MCF 10A (cell line): ENCODE data around the gene CCDC172. TPM values are rescaled to one million over a fixed set of nuclear protein-coding genes. Genes with fewer than 3 reads are reported as not detected.

Experiments used
- BruUV-seq: library from RNA; stranded (reverse); fragments of 400-500 nt; replicated peaks from 2 replicates; lab custom pipeline; 2021; lab: Mats Ljungman, UMichigan
- CTCF ChIA-PET: fragments of 300-600 bp; sonication (Branson Sonifier 250); formaldehyde crosslinking; extraction: SDS; loops from one replicate; lab custom pipeline; 2021; ENCODE audit warnings: antibody characterized with exemption, inconsistent platforms; lab: Yijun Ruan, JAX
- POLR2A ChIA-PET: fragments of 300-600, 350-650 bp; sonication (Branson Sonifier 250); formaldehyde crosslinking; extraction: SDS; loops from one replicate; lab custom pipeline; 2020; ENCODE audit warnings: antibody characterized with exemption, inconsistent platforms; lab: Yijun Ruan, JAX
- DNase-seq: peaks from one replicate; pipeline ENCODE4 v3.0.0-alpha.2; 2018; ENCODE audit not compliant: unreplicated experiment
- H3K27ac Mint-ChIP-seq: one replicate; pipeline ENCODE4 v1.8.0; 2022; ENCODE audit warnings: mild to moderate bottlenecking, low read depth, mixed read lengths; ENCODE audit not compliant: unreplicated experiment
- H3K27me3 Mint-ChIP-seq: one replicate; pipeline ENCODE4 v1.8.0; 2022; ENCODE audit warnings: mixed read lengths; ENCODE audit not compliant: insufficient read depth, unreplicated experiment
- H3K36me3 Mint-ChIP-seq: one replicate; pipeline ENCODE4 v1.8.0; 2022; ENCODE audit warnings: mild to moderate bottlenecking, moderate library complexity, mixed read lengths; ENCODE audit not compliant: insufficient read depth, unreplicated experiment
- H3K4me1 Mint-ChIP-seq: one replicate; pipeline ENCODE4 v1.8.0; 2022; ENCODE audit warnings: mixed read lengths; ENCODE audit not compliant: insufficient read depth, unreplicated experiment
- H3K4me3 Mint-ChIP-seq: one replicate; pipeline ENCODE4 v1.8.0; 2022; ENCODE audit warnings: mild to moderate bottlenecking, moderate library complexity, mixed read lengths; ENCODE audit not compliant: unreplicated experiment
- H3K9me3 Mint-ChIP-seq: one replicate; pipeline ENCODE4 v1.8.0; 2022; ENCODE audit warnings: mixed read lengths; ENCODE audit not compliant: unreplicated experiment
- intact Hi-C: fragments of 100-400 bp; cut with micrococcal nuclease; formaldehyde crosslinking; loops from 2 replicates; pipeline ENCODE4 v1.14.1; 2022
- total RNA-seq: library from RNA; stranded (reverse); gene quantifications from 2 replicates; pipeline ENCODE4 v1.2.3, GENCODE V29; 2022
- TF ChIP-seq, protein P1 (sequence below): fragments of 200-600 bp; IDR thresholded peaks from one replicate; pipeline ENCODE4 v1.8.0; 2022; ENCODE audit warnings: antibody characterized with exemption, mild to moderate bottlenecking; ENCODE audit not compliant: unreplicated experiment

Gene CCDC172
- total RNA-seq, 1 experiment from 2014 or later: not detected

DNA sequence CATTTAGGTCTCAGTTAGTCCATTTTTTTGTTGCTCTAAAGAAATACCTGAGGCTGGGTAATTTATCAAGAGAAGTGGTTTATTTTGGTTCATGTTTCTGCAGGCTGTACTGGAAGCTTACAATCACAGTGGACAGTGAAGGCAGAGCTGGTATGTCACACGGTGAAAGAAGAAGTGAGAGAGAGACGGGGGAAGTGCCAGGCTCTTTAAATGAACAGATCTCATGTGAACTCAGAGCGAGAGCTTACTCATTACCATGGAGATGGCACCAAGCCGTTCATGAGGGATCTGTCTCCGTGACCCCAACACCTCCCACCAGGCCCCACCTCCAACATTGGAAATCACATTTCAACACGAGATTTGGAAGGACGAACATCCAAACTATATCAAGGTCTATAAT lies 84.5 kb downstream of the CCDC172 start:
- Mint-ChIP-seq H3K4me1 (no peaks in the 10 kb centered on the region), H3K4me3 (no peak overlapping the region), H3K9me3 (no peaks in the 10 kb centered on the region), H3K27me3 (no peaks in the 10 kb centered on the region), H3K36me3 (no peaks in the 10 kb centered on the region), H3K27ac (no peak overlapping the region)
- ChIA-PET POLR2A (no interaction called here), CTCF (interaction anchor here (0.6 to 0.7 kb wide), 2 partner anchors 58 to 1236 kb away, joined by 3 read pairs; no protein-coding TSS in a partner anchor)
- DNase-seq: no peak
- intact Hi-C loops: no loop called here
- BruUV-seq: no TSS peak
- TF ChIP-seq, protein P1, sequence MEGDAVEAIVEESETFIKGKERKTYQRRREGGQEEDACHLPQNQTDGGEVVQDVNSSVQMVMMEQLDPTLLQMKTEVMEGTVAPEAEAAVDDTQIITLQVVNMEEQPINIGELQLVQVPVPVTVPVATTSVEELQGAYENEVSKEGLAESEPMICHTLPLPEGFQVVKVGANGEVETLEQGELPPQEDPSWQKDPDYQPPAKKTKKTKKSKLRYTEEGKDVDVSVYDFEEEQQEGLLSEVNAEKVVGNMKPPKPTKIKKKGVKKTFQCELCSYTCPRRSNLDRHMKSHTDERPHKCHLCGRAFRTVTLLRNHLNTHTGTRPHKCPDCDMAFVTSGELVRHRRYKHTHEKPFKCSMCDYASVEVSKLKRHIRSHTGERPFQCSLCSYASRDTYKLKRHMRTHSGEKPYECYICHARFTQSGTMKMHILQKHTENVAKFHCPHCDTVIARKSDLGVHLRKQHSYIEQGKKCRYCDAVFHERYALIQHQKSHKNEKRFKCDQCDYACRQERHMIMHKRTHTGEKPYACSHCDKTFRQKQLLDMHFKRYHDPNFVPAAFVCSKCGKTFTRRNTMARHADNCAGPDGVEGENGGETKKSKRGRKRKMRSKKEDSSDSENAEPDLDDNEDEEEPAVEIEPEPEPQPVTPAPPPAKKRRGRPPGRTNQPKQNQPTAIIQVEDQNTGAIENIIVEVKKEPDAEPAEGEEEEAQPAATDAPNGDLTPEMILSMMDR: no peak

DNA sequence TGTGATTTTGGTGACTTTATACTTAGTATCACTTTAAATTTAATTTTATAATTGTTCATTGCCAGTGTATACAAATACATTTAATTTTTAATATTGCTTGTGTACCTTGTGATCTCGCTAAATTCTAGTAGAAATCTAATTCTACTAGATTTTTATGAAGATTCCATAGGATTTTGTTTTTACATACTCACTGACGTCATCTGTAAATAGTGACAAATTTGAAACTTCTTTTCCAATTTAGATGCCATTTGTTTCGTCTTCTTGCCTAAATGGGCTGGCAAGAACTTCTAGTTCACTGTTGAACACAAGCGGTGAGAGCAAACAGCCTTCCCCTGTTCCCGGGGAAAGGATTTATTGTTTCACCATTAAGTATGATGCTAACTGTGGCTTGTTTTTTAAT lies 86.1 kb downstream of the CCDC172 start:
- CTCF ChIA-PET: interaction anchor here (0.5 to 0.7 kb wide), 2 partner anchors 9 to 1532 kb away, joined by 3 read pairs; no protein-coding TSS in a partner anchor
- H3K27me3 Mint-ChIP-seq: no peaks in the 10 kb centered on the region
- BruUV-seq: no TSS peak
- intact Hi-C loops: no loop called here
- no peaks in the 10 kb centered on the region for H3K9me3 Mint-ChIP-seq
- TF ChIP-seq, protein P1: no peak
- POLR2A ChIA-PET: no interaction called here
- no peaks in the 10 kb centered on the region for H3K4me1 Mint-ChIP-seq
- no peak overlapping the region for H3K27ac Mint-ChIP-seq
- DNase-seq: no peak
- no peak overlapping the region for H3K4me3 Mint-ChIP-seq
- no peaks in the 10 kb centered on the region for H3K36me3 Mint-ChIP-seq

DNA sequence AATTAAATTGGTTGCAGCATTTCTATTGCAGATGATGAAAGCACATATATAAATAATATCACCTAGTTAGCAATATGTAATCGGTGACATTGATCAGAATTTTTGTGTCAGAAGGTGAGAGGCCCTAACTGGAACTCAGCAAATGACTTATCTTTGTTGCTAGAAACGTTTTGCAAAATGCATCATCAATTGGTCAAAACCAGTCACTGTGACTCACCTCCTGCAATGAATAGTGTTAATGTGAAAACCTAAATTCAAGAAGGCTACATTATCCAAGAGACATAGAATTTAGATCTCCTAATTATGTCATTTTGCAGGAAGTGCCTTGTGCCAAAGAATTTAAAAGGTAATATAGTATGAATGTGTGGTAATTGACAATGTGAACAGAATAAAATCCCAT lies 93.6 kb downstream of the CCDC172 start:
- no peaks in the 10 kb centered on the region for H3K36me3 Mint-ChIP-seq
- intact Hi-C loops: no loop called here
- CTCF ChIA-PET: no interaction called here
- H3K9me3 Mint-ChIP-seq: no peaks in the 10 kb centered on the region
- POLR2A ChIA-PET: no interaction called here
- peaks cover 27% of the 10 kb centered on the region for H3K4me1 Mint-ChIP-seq
- no peaks in the 10 kb centered on the region for H3K27me3 Mint-ChIP-seq
- no peak overlapping the region for H3K4me3 Mint-ChIP-seq
- peak; percentile 54 for DNase-seq
- H3K27ac Mint-ChIP-seq: peak overlapping the region; percentile 57
- TF ChIP-seq, protein P1: no peak
- BruUV-seq: no TSS peak

DNA sequence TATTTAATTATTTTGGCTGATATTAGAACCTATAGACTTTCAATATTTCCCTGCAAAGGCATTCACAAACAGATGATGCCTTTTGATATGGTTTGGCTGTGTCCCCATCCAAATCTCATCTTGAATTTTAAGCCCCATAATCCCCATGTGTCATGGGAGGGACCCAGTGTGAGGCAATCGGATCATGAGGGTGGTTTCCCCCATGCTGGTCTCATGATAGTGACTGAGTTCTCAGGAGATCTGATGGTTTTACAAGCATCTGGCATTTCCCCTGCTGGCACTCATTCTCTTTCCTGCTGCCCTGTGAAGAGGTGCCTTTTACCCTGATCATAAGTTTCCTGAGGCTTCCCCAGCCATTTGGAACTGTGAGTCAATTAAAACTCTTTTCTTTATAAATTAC lies 94.1 kb downstream of the CCDC172 start:
- no peak overlapping the region for H3K4me3 Mint-ChIP-seq
- TF ChIP-seq, protein P1: no peak
- CTCF ChIA-PET: no interaction called here
- H3K9me3 Mint-ChIP-seq: no peaks in the 10 kb centered on the region
- intact Hi-C loops: no loop called here
- POLR2A ChIA-PET: interaction anchor here (1.1 to 2.2 kb wide), 2 partner anchors 10 to 12 kb away, joined by 4 to 16 read pairs; partner anchors contain the start of gene PNLIPRP3
- peak overlapping the region; percentile 57 for H3K27ac Mint-ChIP-seq
- H3K4me1 Mint-ChIP-seq: peaks cover 27% of the 10 kb centered on the region
- no peaks in the 10 kb centered on the region for H3K36me3 Mint-ChIP-seq
- peak; percentile 45 for DNase-seq
- BruUV-seq: no TSS peak
- no peaks in the 10 kb centered on the region for H3K27me3 Mint-ChIP-seq
